ENCODE data around the gene ZNF579. TPM values are rescaled to one million over a fixed set of nuclear protein-coding genes. Genes with fewer than 3 reads are reported as not detected.
A peak's percentile ranks its signal among the peaks of the same experiment; 100 is the strongest.

Gene ZNF579
- total and polyA plus RNA-seq, 9 of the 15 experiments (the other 6 are each of a cell fraction or from before 2014, with no cell fraction given): 0.06 to 15.9 (median 1.6) TPM

DNA sequence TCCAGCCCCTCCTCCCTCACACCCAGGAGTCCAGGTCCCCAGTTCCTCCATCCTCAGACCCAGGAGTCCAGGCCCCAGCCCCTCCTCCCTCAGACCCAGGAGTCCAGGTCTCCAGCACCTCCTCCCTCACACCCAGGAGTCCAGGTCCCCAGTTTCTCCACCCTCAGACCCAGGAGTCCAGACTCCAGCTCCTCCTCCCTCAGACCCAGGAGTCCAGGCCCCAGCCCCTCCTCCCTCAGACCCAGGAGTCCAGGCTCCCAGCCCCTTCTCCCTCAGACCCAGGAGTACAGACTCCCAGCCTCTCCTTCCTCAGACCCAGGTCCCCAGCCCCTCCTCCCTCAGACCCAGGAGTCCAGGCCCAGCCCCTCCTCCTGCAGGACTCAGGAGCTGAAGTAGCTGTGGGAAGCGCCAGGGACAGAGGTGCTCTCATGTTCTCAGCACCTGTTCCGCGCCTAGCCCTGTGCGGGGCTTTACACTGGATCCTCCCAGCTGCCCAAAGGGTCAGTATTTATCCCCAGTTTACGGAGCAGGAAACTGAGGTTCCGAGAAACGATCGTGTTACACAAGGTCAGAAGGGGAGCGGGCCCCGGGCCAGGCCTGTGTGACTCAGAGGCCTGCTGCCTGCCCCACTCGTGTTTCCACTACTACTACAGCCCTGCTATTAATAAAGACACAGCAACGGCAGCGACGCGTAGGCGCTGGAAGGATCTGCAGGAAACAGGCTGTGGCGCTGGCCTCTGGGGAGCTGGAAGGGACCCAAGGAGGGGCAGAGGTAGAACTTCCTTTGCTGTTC is 33.6 kb downstream of the ZNF579 start (continued):
- TF ChIP-seq, protein P1, sequence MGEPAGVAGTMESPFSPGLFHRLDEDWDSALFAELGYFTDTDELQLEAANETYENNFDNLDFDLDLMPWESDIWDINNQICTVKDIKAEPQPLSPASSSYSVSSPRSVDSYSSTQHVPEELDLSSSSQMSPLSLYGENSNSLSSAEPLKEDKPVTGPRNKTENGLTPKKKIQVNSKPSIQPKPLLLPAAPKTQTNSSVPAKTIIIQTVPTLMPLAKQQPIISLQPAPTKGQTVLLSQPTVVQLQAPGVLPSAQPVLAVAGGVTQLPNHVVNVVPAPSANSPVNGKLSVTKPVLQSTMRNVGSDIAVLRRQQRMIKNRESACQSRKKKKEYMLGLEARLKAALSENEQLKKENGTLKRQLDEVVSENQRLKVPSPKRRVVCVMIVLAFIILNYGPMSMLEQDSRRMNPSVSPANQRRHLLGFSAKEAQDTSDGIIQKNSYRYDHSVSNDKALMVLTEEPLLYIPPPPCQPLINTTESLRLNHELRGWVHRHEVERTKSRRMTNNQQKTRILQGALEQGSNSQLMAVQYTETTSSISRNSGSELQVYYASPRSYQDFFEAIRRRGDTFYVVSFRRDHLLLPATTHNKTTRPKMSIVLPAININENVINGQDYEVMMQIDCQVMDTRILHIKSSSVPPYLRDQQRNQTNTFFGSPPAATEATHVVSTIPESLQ (CRISPR knock-in tag; IDR thresholded peaks at IDR 0.05): 0 out of 2 replicates have a peak, but pooled peaks have one; percentile 48
- TF ChIP-seq CBFA2T3 (IDR thresholded peaks at IDR 0.05): peak; percentile 22
- peak; percentile 27; the same call in 1 of the 2 replicates for TF ChIP-seq POLR2G (IDR thresholded peaks at IDR 0.05; ENCODE audit: low read depth, low read length)
- TF ChIP-seq FOS (IDR thresholded peaks at IDR 0.05; ENCODE audit: extremely low read depth, insufficient read length): peak; percentile 23
- peak; percentile 77 for TF ChIP-seq NFIC (IDR thresholded peaks at IDR 0.05)
- TF ChIP-seq RBM25 (IDR thresholded peaks at IDR 0.05; ENCODE audit: low read depth, low read length, severe bottlenecking): peak; percentile 46
- peak; percentile 44 for TF ChIP-seq KDM5B (IDR thresholded peaks at IDR 0.05; ENCODE audit: insufficient replicate concordance, low read depth, low read length)
- TF ChIP-seq MBD2 (IDR thresholded peaks at IDR 0.05; ENCODE audit: borderline replicate concordance, low read depth): peak; percentile 35; the same call in 1 of the 2 replicates
- peak in 1 of 2 experiments; percentile 16; a peak in 1 of 4 replicates for TF ChIP-seq FOXK2 (conservative IDR thresholded peaks at IDR 0.05 in 1 of 2, IDR thresholded peaks at IDR 0.05 in 1 of 2; ENCODE audit: low read depth in 2 of 2)
- TF ChIP-seq MTA3 (IDR thresholded peaks at IDR 0.05; ENCODE audit: borderline replicate concordance): peak; percentile 58; the same call in 1 of the 2 replicates
- TF ChIP-seq L3MBTL2 (IDR thresholded peaks at IDR 0.05): peak; percentile 36; the same call in 1 of the 2 replicates
- TF ChIP-seq NR2C1 (IDR thresholded peaks at IDR 0.05): no peak
- TF ChIP-seq NR2C1 (tag; IDR thresholded peaks at IDR 0.05): peak; percentile 44
- peak; percentile 16 for TF ChIP-seq CHD4 (IDR thresholded peaks at IDR 0.05; ENCODE audit: insufficient read depth, insufficient replicate concordance, low read depth, low read length, poor library complexity, severe bottlenecking)
- TF ChIP-seq ZNF695 (CRISPR knock-in tag; IDR thresholded peaks at IDR 0.05): no peak
- TF ChIP-seq, protein P2, sequence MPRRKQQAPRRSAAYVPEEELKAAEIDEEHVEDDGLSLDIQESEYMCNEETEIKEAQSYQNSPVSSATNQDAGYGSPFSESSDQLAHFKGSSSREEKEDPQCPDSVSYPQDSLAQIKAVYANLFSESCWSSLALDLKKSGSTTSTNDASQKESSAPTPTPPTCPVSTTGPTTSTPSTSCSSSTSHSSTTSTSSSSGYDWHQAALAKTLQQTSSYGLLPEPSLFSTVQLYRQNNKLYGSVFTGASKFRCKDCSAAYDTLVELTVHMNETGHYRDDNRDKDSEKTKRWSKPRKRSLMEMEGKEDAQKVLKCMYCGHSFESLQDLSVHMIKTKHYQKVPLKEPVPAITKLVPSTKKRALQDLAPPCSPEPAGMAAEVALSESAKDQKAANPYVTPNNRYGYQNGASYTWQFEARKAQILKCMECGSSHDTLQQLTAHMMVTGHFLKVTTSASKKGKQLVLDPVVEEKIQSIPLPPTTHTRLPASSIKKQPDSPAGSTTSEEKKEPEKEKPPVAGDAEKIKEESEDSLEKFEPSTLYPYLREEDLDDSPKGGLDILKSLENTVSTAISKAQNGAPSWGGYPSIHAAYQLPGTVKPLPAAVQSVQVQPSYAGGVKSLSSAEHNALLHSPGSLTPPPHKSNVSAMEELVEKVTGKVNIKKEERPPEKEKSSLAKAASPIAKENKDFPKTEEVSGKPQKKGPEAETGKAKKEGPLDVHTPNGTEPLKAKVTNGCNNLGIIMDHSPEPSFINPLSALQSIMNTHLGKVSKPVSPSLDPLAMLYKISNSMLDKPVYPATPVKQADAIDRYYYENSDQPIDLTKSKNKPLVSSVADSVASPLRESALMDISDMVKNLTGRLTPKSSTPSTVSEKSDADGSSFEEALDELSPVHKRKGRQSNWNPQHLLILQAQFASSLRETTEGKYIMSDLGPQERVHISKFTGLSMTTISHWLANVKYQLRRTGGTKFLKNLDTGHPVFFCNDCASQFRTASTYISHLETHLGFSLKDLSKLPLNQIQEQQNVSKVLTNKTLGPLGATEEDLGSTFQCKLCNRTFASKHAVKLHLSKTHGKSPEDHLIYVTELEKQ (CRISPR knock-in tag; IDR thresholded peaks at IDR 0.05): no peak

Data from K562 (cell line).